HFF-Myc (cell line): ENCODE results near the gene SLC27A3.

ENCODE experiments used
- DNase-seq: peaks from one replicate; pipeline ENCODE4 v3.0.0-alpha.2; 2011; ENCODE audit warnings: low read depth; ENCODE audit errors: extremely low read depth
- H3K4me3 ChIP-seq: replicated peaks from 2 replicates; pipeline ENCODE4 v1.5.1; 2011; ENCODE audit warnings: low read depth, mild to moderate bottlenecking, control low read depth, low read length
- CTCF ChIP-seq: IDR thresholded peaks from 2 replicates; pipeline ENCODE4 v1.5.1; 2012; ENCODE audit warnings: mild to moderate bottlenecking, low read depth, low read length, control low read depth; ENCODE audit errors: missing control alignments

Gene SLC27A3

GRCh38 chr1:153816283-153816889 lies 41.2 kb downstream of the SLC27A3 start:
- no peak overlapping the region for H3K4me3 ChIP-seq
- no peak for DNase-seq
- no peak for TF ChIP-seq CTCF

- no peak for TF ChIP-seq CTCF
- no peak for DNase-seq
- H3K4me3 ChIP-seq, result no peak overlapping the region
Observed at GRCh38 chr1:153818876-153819275, 43.7 kb downstream of the SLC27A3 start.

- TF ChIP-seq CTCF, result no peak
- H3K4me3 ChIP-seq, result no peak overlapping the region
- no peak for DNase-seq
Observed at GRCh38 chr1:153827168-153827964, 52.2 kb downstream of the SLC27A3 start.
